NB4 (cell line): Measurements from ENCODE around the gene MTA2.

Experiments used
- CTCF ChIP-seq: IDR thresholded peaks from one replicate; pipeline ENCODE4 v1.5.1; 2012; ENCODE audit warnings: low read depth, low read length
- MAX ChIP-seq: IDR thresholded peaks from 2 replicates; pipeline ENCODE4 v1.6.1; 2011; ENCODE audit warnings: low read depth, low read length

GRCh38 chr11:62644220-62644619 is 42.6 kb upstream of the MTA2 start:
- TF ChIP-seq CTCF (no peak), MAX (no peak)
